Measurements from ENCODE around the gene ZNF317. TPM values are rescaled to one million over a fixed set of nuclear protein-coding genes. Genes with fewer than 3 reads are reported as not detected.
A peak's percentile ranks its signal among the peaks of the same experiment; 100 is the strongest.

ZNF317 gene
- total RNA-seq, 3 donors from 2014 or later = 26.4 to 37.1 (median 29.5) TPM

DNA sequence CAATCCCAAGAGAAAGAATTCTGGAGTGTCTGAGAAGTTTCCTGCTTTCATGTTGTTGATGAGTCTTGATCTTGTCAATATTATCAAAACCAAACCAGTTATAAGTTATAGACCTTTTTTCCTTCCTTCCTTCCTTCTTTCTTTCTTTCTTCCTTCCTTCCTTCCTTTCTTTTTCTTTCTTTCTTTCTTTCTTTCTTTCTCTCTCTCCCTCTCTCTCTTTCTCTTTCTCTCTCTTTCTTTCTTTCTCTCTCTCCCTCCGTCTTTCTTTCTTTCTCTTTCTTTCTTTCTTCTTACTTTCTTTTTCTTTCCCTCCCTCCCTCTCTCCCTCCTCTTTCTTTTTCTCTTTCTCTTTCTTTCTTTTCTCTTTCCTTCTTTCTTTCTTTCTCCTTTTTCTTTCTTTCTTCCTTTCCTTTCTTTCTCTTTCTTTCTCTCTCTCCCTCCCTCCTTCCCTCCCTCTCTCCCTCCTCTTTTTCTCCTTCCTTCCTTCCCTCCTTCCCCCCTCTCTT lies 13.2 kb upstream of the ZNF317 start, which contains the start of gene OR7G3:
Gene OR7G3 (minus strand): TSS at position 51 of the 506 bp plus-strand sequence. CDS start 0 bp downstream, at position 51.
- ATAC-seq = no peak
- H3K4me1 ChIP-seq (ENCODE audit: low read depth) = no peaks in the 10 kb centered on the region
- TF ChIP-seq, protein P1, sequence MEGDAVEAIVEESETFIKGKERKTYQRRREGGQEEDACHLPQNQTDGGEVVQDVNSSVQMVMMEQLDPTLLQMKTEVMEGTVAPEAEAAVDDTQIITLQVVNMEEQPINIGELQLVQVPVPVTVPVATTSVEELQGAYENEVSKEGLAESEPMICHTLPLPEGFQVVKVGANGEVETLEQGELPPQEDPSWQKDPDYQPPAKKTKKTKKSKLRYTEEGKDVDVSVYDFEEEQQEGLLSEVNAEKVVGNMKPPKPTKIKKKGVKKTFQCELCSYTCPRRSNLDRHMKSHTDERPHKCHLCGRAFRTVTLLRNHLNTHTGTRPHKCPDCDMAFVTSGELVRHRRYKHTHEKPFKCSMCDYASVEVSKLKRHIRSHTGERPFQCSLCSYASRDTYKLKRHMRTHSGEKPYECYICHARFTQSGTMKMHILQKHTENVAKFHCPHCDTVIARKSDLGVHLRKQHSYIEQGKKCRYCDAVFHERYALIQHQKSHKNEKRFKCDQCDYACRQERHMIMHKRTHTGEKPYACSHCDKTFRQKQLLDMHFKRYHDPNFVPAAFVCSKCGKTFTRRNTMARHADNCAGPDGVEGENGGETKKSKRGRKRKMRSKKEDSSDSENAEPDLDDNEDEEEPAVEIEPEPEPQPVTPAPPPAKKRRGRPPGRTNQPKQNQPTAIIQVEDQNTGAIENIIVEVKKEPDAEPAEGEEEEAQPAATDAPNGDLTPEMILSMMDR (IDR thresholded peaks at IDR 0.05) = no peak
- intact Hi-C loops (cut with DNase I, micrococcal nuclease) = no loop called here
- no peak within 1 kb of the TSS for H3K4me3 ChIP-seq
- DNase-seq = no peak
- H3K36me3 ChIP-seq (ENCODE audit: low read depth) = no peaks in the 10 kb centered on the region
- no peaks in the 10 kb centered on the region for H3K9me3 ChIP-seq

DNA sequence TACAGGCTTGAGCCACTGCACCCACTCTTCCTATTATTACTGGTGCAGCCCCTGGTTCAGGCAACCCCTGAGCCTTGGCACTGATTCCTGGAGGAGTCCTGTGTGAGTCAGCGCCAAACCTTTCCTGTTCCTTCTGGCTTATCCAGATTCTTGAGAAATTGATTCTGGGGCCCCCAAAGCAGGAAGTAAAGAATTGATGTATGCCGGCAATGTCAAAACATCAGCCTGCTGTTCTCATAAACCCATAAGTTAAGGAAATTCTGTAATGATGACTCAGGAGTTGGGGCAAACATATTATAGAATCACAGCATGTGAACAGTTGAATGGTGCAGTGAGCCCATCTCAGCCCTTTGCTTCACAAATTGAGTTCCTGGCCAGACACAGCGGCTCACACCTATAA lies 12.0 kb upstream of the ZNF317 start:
- DNase-seq (no peak), ATAC-seq (no peak)
- Histone ChIP-seq H3K4me3 (no peak overlapping the region), H3K9me3 (no peaks in the 10 kb centered on the region), H3K4me1 (ENCODE audit: low read depth) (no peaks in the 10 kb centered on the region), H3K36me3 (ENCODE audit: low read depth) (no peaks in the 10 kb centered on the region)
- intact Hi-C loops (cut with DNase I, micrococcal nuclease) = no loop called here
- TF ChIP-seq, protein P1 (IDR thresholded peaks at IDR 0.05) = no peak

DNA sequence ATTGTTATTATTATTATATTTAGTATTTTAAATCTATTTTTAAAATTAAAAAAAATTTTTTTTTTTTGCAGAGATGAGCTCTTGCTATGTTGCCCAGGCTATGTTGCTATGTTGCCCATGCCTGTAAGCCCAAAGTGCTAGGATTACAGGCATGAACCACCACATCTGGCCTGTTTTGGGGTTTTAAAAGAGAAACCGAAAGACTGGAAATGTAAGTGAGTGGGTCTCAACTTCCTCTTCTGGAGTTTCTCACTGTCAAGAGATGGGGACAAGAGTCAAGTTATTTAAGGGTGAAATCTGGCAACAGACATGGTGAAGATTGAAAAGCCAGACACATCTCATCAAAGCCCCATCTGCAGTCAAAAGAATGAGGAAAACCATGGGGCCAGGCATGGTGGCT lies 9.2 kb upstream of the ZNF317 start:
- Histone ChIP-seq H3K4me1 (ENCODE audit: low read depth) (no peaks in the 10 kb centered on the region), H3K9me3 (no peaks in the 10 kb centered on the region), H3K36me3 (ENCODE audit: low read depth) (no peaks in the 10 kb centered on the region), H3K4me3 (no peak overlapping the region)
- no peak for ATAC-seq
- intact Hi-C loops (cut with DNase I, micrococcal nuclease) = no loop called here
- TF ChIP-seq, protein P1 (IDR thresholded peaks at IDR 0.05) = no peak
- no peak for DNase-seq

DNA sequence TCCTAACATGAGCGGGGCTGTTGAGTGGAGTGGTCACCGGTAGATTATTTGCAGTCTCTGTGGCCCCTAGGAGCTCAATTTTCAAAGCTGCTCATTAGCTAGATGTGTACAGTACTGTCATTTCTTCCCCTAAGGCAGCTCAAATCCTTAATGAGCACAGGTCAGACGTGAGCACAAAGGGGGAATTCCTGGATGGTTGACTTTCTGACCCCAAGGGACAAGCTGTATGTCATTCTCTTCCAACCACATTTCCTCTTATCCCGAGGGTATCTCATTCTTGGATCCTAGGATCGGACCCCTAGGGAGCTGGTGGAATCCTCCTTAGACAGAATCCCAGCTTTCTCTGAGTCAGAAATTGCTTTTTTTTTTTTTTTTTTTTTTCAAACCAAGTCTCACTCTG lies 7.8 kb upstream of the ZNF317 start:
- H3K4me3 ChIP-seq = no peak overlapping the region
- H3K9me3 ChIP-seq = no peaks in the 10 kb centered on the region
- no peaks in the 10 kb centered on the region for H3K36me3 ChIP-seq (ENCODE audit: low read depth)
- intact Hi-C loops (cut with DNase I, micrococcal nuclease) = no loop called here
- H3K4me1 ChIP-seq (ENCODE audit: low read depth) = no peaks in the 10 kb centered on the region
- no peak for DNase-seq
- no peak for ATAC-seq
- TF ChIP-seq, protein P1 (IDR thresholded peaks at IDR 0.05) = no peak

DNA sequence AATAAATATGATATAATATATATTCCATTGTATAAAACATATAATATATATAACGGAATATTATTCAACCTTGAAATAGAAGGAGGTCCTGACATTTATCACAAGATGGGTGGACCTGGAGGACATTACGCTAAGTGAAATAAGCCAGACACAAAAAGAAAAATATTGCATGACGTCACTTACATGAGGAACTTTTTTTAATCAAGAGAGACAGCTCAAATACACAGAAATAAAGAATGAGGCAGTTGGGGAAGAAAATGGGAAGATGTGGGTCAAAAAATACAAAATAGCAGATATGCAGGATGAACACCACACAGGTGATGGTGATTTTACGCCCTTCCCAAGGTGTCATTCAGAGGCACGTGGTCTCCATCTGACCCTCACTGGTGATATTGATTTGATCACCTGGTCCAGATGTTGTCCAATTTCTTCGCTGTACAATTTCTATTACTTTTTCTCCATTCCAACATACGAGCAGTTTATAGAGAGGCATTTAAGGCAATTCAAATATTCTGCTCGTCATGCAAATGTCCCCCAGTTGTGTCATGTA lies 513 bp upstream of the ZNF317 start:
- Histone ChIP-seq H3K4me1 (ENCODE audit: low read depth) (peaks cover 15% of the 10 kb centered on the region), H3K4me3 (peak overlapping the region; percentile 65), H3K36me3 (ENCODE audit: low read depth) (no peaks in the 10 kb centered on the region), H3K9me3 (peaks cover 10% of the 10 kb centered on the region)
- intact Hi-C loops (cut with DNase I, micrococcal nuclease) = no loop called here
- ATAC-seq (no peak), DNase-seq (no peak)
- TF ChIP-seq, protein P1 (IDR thresholded peaks at IDR 0.05) = no peak

All from mucosa of descending colon (tissue), 3 donors.